Measurements from ENCODE around the gene GPR15LG. TPM values are rescaled to one million over a fixed set of nuclear protein-coding genes. Genes with fewer than 3 reads are reported as not detected.

GPR15LG gene
- polyA plus RNA-seq, 1 experiment: not detected

DNA sequence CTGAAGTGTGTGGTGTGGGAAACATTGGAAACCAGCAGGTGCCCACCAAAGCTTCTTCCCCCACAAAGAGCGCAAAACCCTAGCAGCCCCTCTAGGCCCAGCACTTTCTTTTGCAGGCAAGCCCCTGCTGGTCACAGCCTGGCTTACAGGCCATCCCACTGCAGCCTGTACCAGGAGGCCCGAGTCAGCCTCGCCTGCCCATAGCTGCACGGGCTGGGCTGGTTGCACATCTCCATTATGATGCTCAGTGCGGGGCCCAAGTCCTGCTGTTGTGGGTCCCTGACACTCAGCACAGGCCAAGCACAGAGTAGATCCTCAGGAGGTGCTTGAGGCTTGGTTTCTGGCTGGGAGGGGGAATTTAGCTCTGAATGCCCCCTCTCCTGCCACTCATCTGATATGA, 28.7 kb downstream of the GPR15LG start:
- DNase-seq (ENCODE audit: low read depth, low spot score): no peak
- no peak overlapping the region for H3K4me3 ChIP-seq (ENCODE audit: low read depth, low read length)
- no peaks in the 10 kb centered on the region for H3K9me3 ChIP-seq (ENCODE audit: control insufficient read depth, insufficient read depth, low read length)
- H3K27me3 ChIP-seq (ENCODE audit: control insufficient read depth, insufficient read depth, low read length): peaks cover 7% of the 10 kb centered on the region
- POLR2A ChIA-PET: no interaction called here
- CTCF ChIA-PET: no interaction called here
- TF ChIP-seq CTCF (IDR thresholded peaks at IDR 0.05; ENCODE audit: low read depth, low read length): no peak
- H3K27ac ChIP-seq (ENCODE audit: low read depth, low read length): no peak overlapping the region

DNA sequence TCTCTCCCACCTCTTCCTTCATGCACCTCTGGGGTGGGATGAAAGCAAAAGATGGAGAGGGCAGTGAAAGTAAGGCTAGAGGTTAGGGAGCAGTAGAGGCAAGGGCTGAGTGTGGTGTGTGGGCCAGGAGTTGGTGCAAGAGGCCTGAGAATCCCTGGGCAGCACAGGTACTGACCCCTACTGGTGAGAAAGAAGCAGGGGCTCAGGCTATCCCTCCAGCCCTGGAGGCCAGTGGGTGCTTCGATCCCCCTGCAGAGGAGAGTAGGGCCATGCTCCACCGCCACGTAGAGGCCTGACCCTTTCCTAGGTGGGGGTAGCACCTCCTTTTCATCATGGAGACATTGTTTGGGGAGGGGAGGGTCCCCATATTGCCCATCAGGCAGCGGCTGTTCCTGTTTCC, 30.5 kb downstream of the GPR15LG start:
- H3K9me3 ChIP-seq (ENCODE audit: control insufficient read depth, insufficient read depth, low read length): no peaks in the 10 kb centered on the region
- POLR2A ChIA-PET: no interaction called here
- CTCF ChIA-PET: no interaction called here

GRCh38 chr10:84204610-84205009, 31.0 kb downstream of the GPR15LG start:
- ChIA-PET CTCF (interaction anchor here (0.7 to 2.0 kb wide), 2 partner anchors 57 to 333 kb away, joined by 3 to 9 read pairs; no protein-coding TSS in a partner anchor), POLR2A (no interaction called here)
- Histone ChIP-seq H3K4me3 (ENCODE audit: low read depth, low read length) (no peak overlapping the region), H3K27me3 (ENCODE audit: control insufficient read depth, insufficient read depth, low read length) (peaks cover 2% of the 10 kb centered on the region), H3K27ac (ENCODE audit: low read depth, low read length) (no peak overlapping the region), H3K9me3 (ENCODE audit: control insufficient read depth, insufficient read depth, low read length) (no peaks in the 10 kb centered on the region)
- DNase-seq (ENCODE audit: low read depth, low spot score): no peak
- TF ChIP-seq CTCF (IDR thresholded peaks at IDR 0.05; ENCODE audit: low read depth, low read length): no peak

More for the DNA sequence above, 30.5 kb downstream of the GPR15LG start:
- peak; percentile 27 for TF ChIP-seq CTCF (IDR thresholded peaks at IDR 0.05; ENCODE audit: low read depth, low read length)
- no peak overlapping the region for H3K27ac ChIP-seq (ENCODE audit: low read depth, low read length)
- H3K27me3 ChIP-seq (ENCODE audit: control insufficient read depth, insufficient read depth, low read length): peaks cover 2% of the 10 kb centered on the region
- no peak overlapping the region for H3K4me3 ChIP-seq (ENCODE audit: low read depth, low read length)
- DNase-seq (ENCODE audit: low read depth, low spot score): no peak

DNA sequence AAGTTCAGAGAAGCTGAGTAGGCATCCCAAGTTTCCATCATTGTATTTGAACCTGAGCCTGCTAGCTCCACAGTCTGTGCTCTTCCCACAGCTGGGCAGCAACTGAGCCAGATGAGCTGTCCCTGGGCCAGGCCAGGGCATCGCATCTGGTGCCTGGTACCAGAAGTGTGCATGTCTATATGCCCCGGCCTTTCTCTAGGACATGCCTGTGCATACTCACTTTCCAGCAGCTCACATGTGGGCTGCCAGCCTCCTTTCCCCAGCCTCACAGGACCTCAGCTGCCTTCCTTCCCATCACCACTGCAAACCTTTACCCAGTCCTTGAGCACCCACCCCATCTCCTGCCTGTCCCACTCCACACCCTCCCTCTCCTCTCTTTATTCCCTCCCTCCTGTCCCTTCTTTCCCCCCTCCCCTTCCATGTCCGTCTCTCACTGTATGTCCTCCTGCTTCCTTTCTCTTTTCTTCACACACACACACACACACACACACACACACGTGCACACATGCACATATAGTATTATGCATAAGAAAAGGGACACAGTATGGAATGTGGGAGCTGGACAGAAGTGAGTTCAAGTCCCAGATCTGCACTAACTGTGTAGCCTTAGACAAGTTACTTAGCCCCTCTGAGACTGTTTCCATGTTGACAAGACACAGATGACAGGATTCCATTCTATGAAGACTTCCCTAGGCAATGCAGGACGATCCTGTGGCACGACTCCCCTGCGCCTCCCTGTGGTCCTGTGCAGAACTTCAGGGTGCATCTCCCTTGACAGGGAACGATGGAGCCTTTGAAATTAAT, 31.6 kb downstream of the GPR15LG start:
- Histone ChIP-seq H3K27me3 (ENCODE audit: control insufficient read depth, insufficient read depth, low read length) (peaks cover 2% of the 10 kb centered on the region), H3K27ac (ENCODE audit: low read depth, low read length) (no peak overlapping the region), H3K9me3 (ENCODE audit: control insufficient read depth, insufficient read depth, low read length) (no peaks in the 10 kb centered on the region), H3K4me3 (ENCODE audit: low read depth, low read length) (no peak overlapping the region)
- ChIA-PET POLR2A (no interaction called here), CTCF (interaction anchor here (0.7 to 2.0 kb wide), 2 partner anchors 58 to 332 kb away, joined by 3 to 9 read pairs; no protein-coding TSS in a partner anchor)
- no peak for DNase-seq (ENCODE audit: low read depth, low spot score)
- peak; percentile 72 for TF ChIP-seq CTCF (IDR thresholded peaks at IDR 0.05; ENCODE audit: low read depth, low read length)

GRCh38 chr10:84205853-84206525, 32.4 kb downstream of the GPR15LG start:
- CTCF ChIA-PET: interaction anchor here (2.0 kb wide), 1 partner anchor 59 kb away, joined by 9 read pairs; no protein-coding TSS in a partner anchor
- no peak for DNase-seq (ENCODE audit: low read depth, low spot score)
- POLR2A ChIA-PET: no interaction called here
- H3K4me3 ChIP-seq (ENCODE audit: low read depth, low read length): no peak overlapping the region
- H3K9me3 ChIP-seq (ENCODE audit: control insufficient read depth, insufficient read depth, low read length): no peaks in the 10 kb centered on the region
- H3K27me3 ChIP-seq (ENCODE audit: control insufficient read depth, insufficient read depth, low read length): peaks cover 2% of the 10 kb centered on the region
- no peak for TF ChIP-seq CTCF (IDR thresholded peaks at IDR 0.05; ENCODE audit: low read depth, low read length)
- H3K27ac ChIP-seq (ENCODE audit: low read depth, low read length): no peak overlapping the region
